ENCODE measurements around the gene DGKB.

Gene DGKB

GRCh38 chr7:14184292-14184864 lies 718.2 kb downstream of the DGKB start:
- DNase-seq = no peak

GRCh38 chr7:14179781-14180180 lies 722.8 kb downstream of the DGKB start:
- no peak for DNase-seq

- no peak for DNase-seq
Measured at GRCh38 chr7:14177876-14178275, 724.7 kb downstream of the DGKB start.

GRCh38 chr7:14170872-14171271 lies 731.7 kb downstream of the DGKB start:
- DNase-seq = no peak

GRCh38 chr7:14158111-14158510 lies 744.4 kb downstream of the DGKB start:
- no peak for DNase-seq

- DNase-seq = no peak
Measured at GRCh38 chr7:14156436-14156835, 746.1 kb downstream of the DGKB start.

GRCh38 chr7:14148974-14149373 lies 753.6 kb downstream of the DGKB start:
- no peak for DNase-seq

- DNase-seq = no peak
Measured at GRCh38 chr7:14147532-14147931, 755.0 kb downstream of the DGKB start.

GRCh38 chr7:14144538-14144937 lies 758.0 kb downstream of the DGKB start:
- DNase-seq = no peak

GRCh38 chr7:14144109-14144508 lies 758.4 kb downstream of the DGKB start:
- no peak for DNase-seq

GRCh38 chr7:14137676-14138075 lies 764.9 kb downstream of the DGKB start:
- DNase-seq = no peak

GRCh38 chr7:14133752-14134151 lies 768.8 kb downstream of the DGKB start:
- DNase-seq = no peak

GRCh38 chr7:14125998-14126397 lies 776.6 kb downstream of the DGKB start:
- DNase-seq = no peak

- no peak for DNase-seq
Measured at GRCh38 chr7:14124716-14125115, 777.8 kb downstream of the DGKB start.

- no peak for DNase-seq
Measured at GRCh38 chr7:14123923-14124322, 778.6 kb downstream of the DGKB start.

GRCh38 chr7:14115701-14116100 lies 786.9 kb downstream of the DGKB start:
- DNase-seq = no peak

GRCh38 chr7:14104861-14105260 lies 797.7 kb downstream of the DGKB start:
- no peak for DNase-seq

GRCh38 chr7:14096159-14096558 lies 806.4 kb downstream of the DGKB start:
- no peak for DNase-seq

GRCh38 chr7:14095233-14095950 lies 807.2 kb downstream of the DGKB start:
- no peak for DNase-seq
